22Rv1 (cell line): Measurements from ENCODE around the gene SCFD2.

Source experiments
- CTCF ChIP-seq: fragments of 450-650 bp; IDR thresholded peaks from 2 replicates; pipeline ENCODE4 v1.5.1; 2017; ENCODE audit warnings: mild to moderate bottlenecking
- ZFX ChIP-seq: fragments of 450-650 bp; IDR thresholded peaks from 2 replicates; pipeline ENCODE4 v1.6.1; 2017; ENCODE audit warnings: antibody characterized with exemption, borderline replicate concordance

DNA sequence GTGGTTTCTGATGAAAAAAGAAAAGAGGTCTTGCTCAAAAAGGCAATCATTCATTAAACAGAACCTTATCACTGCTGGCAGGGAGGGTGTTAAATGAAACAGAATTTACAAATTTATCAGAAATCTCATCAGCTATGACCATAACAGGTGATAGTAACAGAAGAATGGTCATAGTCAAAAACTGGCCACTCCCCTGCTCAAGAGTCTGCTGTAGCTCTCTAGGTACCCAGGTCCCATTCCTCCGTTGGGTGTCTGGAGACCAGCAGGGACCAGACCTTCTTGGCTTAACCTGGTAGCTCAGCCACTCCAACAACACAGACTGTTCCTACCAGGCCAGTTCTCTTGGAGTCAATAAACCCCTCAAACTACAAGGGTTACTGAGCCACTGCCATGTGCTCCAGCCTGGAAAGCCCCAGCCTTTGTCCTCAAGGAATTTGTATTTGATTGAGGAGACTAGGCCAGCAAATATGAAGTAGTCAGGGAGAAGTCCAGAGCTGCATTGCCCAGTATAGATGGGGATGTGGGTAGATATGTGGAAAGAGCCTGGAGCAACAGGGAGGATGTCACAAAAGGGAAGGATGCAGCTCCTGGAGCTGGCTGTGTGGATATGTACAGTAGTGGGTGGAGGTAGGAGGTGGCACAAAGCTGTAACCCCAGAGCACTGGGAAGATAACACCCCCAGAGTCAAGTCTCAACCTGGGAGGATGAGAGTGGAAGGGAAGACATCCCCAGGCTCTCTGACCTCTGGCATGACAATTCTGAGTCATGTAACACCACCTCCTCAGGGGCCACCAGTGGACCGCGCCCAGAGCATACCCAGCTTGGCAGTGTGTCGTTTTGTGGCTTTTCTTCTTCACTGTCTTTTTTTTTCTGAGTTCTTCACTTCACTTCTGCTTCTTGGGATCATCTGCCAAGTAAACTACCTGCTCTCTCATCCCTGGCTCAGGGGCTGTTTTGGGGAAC, 481.9 kb downstream of the SCFD2 start:
- TF ChIP-seq CTCF (no peak), ZFX (no peak)
